Neutrophil (primary cell): ENCODE data around the gene MAST4.

ENCODE experiments used
- H3K27ac ChIP-seq: fragments of 200-600 bp; sonication (generic); 2 replicates; pipeline ENCODE4 v1.5.1; 2016; ENCODE audit warnings: mild to moderate bottlenecking, moderate library complexity
- H3K27me3 ChIP-seq: fragments of 200-600 bp; sonication (generic); 2 replicates; pipeline ENCODE4 v1.6.0; 2016; ENCODE audit warnings: mild to moderate bottlenecking
- H3K36me3 ChIP-seq: fragments of 200-600 bp; sonication (generic); 2 replicates; pipeline ENCODE4 v1.5.1; 2017
- H3K4me1 ChIP-seq, 2 experiments: fragments of 200-600 bp in 1 of 2; sonication (generic) in 1 of 2; 1 replicate in 1 of 2; 2 replicates in 1 of 2; pipeline versions ENCODE4 v1.5.1 to v1.6.1; 2013 to 2016; ENCODE audit warnings: low read depth in 1 of 2, low read length in 1 of 2, mild to moderate bottlenecking in 1 of 2, moderate library complexity in 1 of 2; ENCODE audit not compliant: control insufficient read depth in 1 of 2, insufficient read depth in 1 of 2
- H3K4me3 ChIP-seq, 2 experiments: fragments of 200-600 bp in 1 of 2; sonication (generic) in 1 of 2; 1 replicate in 1 of 2; 2 replicates in 1 of 2; pipeline ENCODE4 v1.5.1; 2013 to 2016; ENCODE audit warnings: low read depth in 1 of 2, low read length in 1 of 2, mild to moderate bottlenecking in 1 of 2, moderate library complexity in 1 of 2
- H3K9me3 ChIP-seq: fragments of 200-600 bp; sonication (generic); 2 replicates; pipeline ENCODE4 v1.5.1; 2016
- TF ChIP-seq, protein P1 (sequence below): fragments of 200-600 bp; sonication (generic); IDR thresholded peaks from 2 replicates; pipeline ENCODE4 v1.5.1; 2016; ENCODE audit warnings: antibody characterized with exemption

Gene MAST4

DNA sequence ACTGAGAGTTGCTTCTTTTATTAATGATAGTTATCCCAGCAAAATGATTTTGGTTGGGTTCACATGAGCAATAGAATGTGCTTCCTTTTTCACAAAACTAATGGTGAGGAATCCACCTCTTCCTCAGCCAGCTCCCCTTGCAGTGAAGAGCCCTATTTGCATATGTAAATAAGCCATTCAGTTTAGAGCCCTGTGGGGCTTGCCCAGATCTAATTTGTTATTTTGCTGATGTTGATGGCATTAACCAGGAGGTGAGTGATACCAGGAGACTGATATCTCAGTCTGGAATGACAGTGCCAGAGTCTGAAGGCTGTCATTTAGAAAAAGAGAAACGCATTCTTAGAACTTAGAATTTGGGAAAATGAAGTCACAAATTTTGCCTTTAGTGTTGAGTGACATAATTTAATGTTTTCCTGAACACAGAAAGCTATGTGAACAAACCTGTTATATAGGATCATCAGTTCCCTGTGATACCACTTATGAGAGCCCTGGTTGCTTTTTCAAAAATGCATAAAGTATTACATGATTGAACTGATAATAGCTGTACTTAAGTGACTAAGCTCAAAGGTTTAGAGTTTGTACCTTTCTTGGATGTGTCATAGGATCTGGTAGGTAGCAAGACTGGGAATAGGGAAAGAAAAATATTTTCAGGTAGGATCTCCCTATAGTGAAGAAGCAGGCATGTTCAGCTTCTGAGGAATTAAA lies 271.6 kb downstream of the MAST4 start:
- Histone ChIP-seq H3K9me3 (no peaks in the 10 kb centered on the region), H3K4me3 (no peak overlapping the region), H3K27ac (no peak overlapping the region), H3K27me3 (no peaks in the 10 kb centered on the region), H3K4me1 (no peaks in the 10 kb centered on the region), H3K36me3 (no peaks in the 10 kb centered on the region)
- TF ChIP-seq, protein P1, sequence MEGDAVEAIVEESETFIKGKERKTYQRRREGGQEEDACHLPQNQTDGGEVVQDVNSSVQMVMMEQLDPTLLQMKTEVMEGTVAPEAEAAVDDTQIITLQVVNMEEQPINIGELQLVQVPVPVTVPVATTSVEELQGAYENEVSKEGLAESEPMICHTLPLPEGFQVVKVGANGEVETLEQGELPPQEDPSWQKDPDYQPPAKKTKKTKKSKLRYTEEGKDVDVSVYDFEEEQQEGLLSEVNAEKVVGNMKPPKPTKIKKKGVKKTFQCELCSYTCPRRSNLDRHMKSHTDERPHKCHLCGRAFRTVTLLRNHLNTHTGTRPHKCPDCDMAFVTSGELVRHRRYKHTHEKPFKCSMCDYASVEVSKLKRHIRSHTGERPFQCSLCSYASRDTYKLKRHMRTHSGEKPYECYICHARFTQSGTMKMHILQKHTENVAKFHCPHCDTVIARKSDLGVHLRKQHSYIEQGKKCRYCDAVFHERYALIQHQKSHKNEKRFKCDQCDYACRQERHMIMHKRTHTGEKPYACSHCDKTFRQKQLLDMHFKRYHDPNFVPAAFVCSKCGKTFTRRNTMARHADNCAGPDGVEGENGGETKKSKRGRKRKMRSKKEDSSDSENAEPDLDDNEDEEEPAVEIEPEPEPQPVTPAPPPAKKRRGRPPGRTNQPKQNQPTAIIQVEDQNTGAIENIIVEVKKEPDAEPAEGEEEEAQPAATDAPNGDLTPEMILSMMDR = no peak

DNA sequence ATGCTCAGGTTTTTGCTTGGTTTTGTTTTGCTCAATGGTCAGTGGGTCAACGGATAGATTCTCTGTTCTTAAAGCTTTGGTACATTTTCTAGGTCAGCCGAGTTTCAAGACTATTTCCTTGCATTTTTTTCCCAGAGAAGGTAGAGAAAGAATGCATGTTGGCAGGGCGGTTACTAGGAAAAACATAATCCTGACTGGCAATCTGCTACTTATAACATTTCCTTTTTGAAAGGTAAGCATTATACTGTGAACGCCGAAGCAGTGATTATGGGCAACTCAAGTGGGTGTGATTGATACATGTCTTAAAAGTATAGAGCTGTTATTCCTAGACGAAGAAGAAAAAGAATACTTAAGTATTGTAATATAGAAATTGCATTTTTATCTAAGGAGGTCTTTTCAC lies 273.2 kb downstream of the MAST4 start:
- TF ChIP-seq, protein P1 = no peak
- Histone ChIP-seq H3K4me3 (no peak overlapping the region), H3K4me1 (peaks cover under 1 to 1% of the 10 kb centered on the region in 2 experiments), H3K36me3 (no peaks in the 10 kb centered on the region), H3K27ac (no peak overlapping the region), H3K9me3 (no peaks in the 10 kb centered on the region), H3K27me3 (no peaks in the 10 kb centered on the region)

DNA sequence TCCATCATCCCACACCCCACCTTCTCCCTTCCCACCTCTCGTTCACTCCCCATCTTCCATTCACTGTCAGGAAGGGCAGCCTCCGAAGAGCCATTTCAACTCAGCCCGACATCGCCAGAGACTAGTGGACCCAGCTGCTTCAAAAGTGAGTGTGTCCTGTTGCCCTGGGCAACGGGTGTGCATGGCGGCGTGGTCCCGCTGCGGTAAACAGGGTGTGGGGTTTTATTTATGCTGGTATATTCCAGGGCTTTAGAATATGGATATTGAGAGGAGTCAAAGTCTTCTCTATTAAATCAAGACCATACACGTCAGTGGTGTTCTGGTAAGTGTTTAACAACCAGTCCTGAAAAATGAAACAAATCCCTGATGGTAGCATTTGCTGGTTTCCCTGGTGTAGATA lies 274.5 kb downstream of the MAST4 start:
- TF ChIP-seq, protein P1 = no peak
- Histone ChIP-seq H3K27me3 (no peaks in the 10 kb centered on the region), H3K36me3 (no peaks in the 10 kb centered on the region), H3K9me3 (no peaks in the 10 kb centered on the region), H3K4me3 (no peak overlapping the region), H3K27ac (no peak overlapping the region), H3K4me1 (peaks cover 14 to 15% of the 10 kb centered on the region in 2 experiments)

DNA sequence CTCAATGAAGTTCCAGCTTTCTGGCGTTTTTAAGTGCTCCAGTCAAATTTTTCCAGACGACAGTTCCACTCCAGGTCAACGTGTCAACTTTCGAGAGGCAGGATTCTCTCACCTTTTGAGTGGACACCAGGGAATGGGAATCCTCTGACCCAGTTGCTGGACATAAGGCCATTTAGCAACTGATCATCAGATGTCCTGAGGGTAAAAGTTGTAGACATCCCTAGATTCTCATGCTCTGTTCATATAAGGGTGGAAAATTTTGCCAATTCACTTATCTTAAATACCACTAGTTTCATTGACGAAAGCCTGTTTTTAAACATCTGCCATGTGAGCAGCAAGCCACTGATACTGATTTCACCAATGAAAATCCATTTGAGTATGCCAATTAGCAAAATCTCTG lies 275.5 kb downstream of the MAST4 start:
- Histone ChIP-seq H3K4me1 (peaks cover 17 to 19% of the 10 kb centered on the region in 2 experiments), H3K27ac (no peak overlapping the region), H3K9me3 (no peaks in the 10 kb centered on the region), H3K27me3 (no peaks in the 10 kb centered on the region), H3K4me3 (no peak overlapping the region), H3K36me3 (no peaks in the 10 kb centered on the region)
- TF ChIP-seq, protein P1 = no peak

DNA sequence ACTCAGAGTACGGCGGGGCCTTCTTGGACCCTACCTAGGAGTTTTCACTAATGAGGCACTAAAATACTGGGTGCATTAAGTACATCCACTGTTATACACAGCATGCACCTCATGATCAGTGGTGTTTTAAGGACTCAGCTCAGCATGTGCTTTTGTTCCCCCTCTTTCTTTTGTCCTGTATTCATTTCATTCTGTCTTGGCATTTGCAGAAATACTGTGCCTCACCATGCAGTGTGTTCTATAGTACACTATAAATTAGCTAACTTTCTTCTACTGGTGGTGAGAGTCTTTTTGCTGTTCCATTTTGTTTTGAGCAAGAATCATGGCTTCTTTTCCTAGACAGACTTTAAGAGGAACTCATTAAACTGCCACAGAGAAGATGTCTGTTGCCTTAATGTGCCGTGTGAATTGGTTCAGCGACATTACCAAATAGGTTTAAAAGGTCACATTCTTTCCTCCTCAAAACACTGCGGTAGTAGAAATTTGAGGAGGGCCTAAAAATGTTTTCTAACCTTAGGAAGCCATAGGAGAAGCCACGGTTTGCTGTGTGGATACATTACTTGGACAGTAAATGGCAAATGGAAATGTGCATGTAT lies 276.6 kb downstream of the MAST4 start:
- Histone ChIP-seq H3K9me3 (no peaks in the 10 kb centered on the region), H3K27me3 (no peaks in the 10 kb centered on the region), H3K4me1 (peaks cover 17 to 19% of the 10 kb centered on the region in 2 experiments), H3K36me3 (no peaks in the 10 kb centered on the region), H3K27ac (no peak overlapping the region), H3K4me3 (no peak overlapping the region)
- TF ChIP-seq, protein P1 = no peak
